Activated CD8-positive, alpha-beta memory T cell treated with anti-CD3 and anti-CD28 coated beads, Interleukin-2, amount 50 U/mL, for 4 hours (primary cell): Measurements from ENCODE around the gene CPM.

Source experiments
- DNase-seq: peaks from one replicate; pipeline ENCODE4 v3.0.0-alpha.2; 2020

CPM gene

GRCh38 chr12:68932961-68933893 lies at the start of gene CPM:
TSS of gene CPM (minus strand) at chr12:68933171. CDS start at chr12:68932837, 334 bp downstream.
- DNase-seq = peak; percentile 67

GRCh38 chr12:68981516-68981915 lies 48.5 kb upstream of the CPM start:
- DNase-seq = no peak

GRCh38 chr12:68980476-68981212 lies 47.7 kb upstream of the CPM start:
- no peak for DNase-seq

- no peak for DNase-seq
These were observed 45.7 kb upstream of the CPM start for GRCh38 chr12:68978678-68979077.

GRCh38 chr12:68977909-68978610 lies 45.1 kb upstream of the CPM start:
- no peak for DNase-seq

GRCh38 chr12:68977335-68977734 lies 44.4 kb upstream of the CPM start:
- no peak for DNase-seq

- no peak for DNase-seq
These were observed 43.4 kb upstream of the CPM start for GRCh38 chr12:68976395-68976841.

GRCh38 chr12:68975811-68976210 lies 42.8 kb upstream of the CPM start:
- no peak for DNase-seq

GRCh38 chr12:68972595-68972994 lies 39.6 kb upstream of the CPM start:
- DNase-seq = no peak

- DNase-seq = no peak
These were observed 38.4 kb upstream of the CPM start for GRCh38 chr12:68971404-68971803.

GRCh38 chr12:68970951-68971350 lies 38.0 kb upstream of the CPM start:
- DNase-seq = no peak

- no peak for DNase-seq
These were observed 37.3 kb upstream of the CPM start for GRCh38 chr12:68970306-68970705.

- no peak for DNase-seq
These were observed 34.1 kb upstream of the CPM start for GRCh38 chr12:68967046-68967445.

GRCh38 chr12:68963856-68964745 lies 31.1 kb upstream of the CPM start:
- no peak for DNase-seq

- DNase-seq = no peak
These were observed 30.2 kb upstream of the CPM start for GRCh38 chr12:68962877-68963855.

GRCh38 chr12:68959891-68960464 lies 27.0 kb upstream of the CPM start:
- DNase-seq = no peak

- no peak for DNase-seq
These were observed 26.3 kb upstream of the CPM start for GRCh38 chr12:68959143-68959858.

- no peak for DNase-seq
These were observed 25.4 kb upstream of the CPM start for GRCh38 chr12:68958322-68958721.

GRCh38 chr12:68957273-68957672 lies 24.3 kb upstream of the CPM start:
- no peak for DNase-seq

GRCh38 chr12:68956466-68956865 lies 23.5 kb upstream of the CPM start:
- no peak for DNase-seq
